ENCODE data around the gene WDR81. TPM values are rescaled to one million over a fixed set of nuclear protein-coding genes. Genes with fewer than 3 reads are reported as not detected.

Gene WDR81
- polyA plus RNA-seq, 2 of the 4 experiments (the other 2 are of a cell fraction): 4.9 to 26.8 TPM

Other genes with a start within 250 kb of the WDR81 start
- 101 and 108 TPM in 2 replicates for gene MYO1C, start 232.0 kb upstream of the WDR81 start, polyA plus RNA-seq (2011; rRNA removed)
- 120 to 127 TPM (median 123 TPM) in 3 replicates for gene MYO1C, start 232.0 kb upstream of the WDR81 start, polyA plus RNA-seq (2017; fragmentation: RNase III; extraction: RNeasy Plus Mini Kit Qiagen cat#74134 plus additional on column Dnase treatment)
- 30.8 and 41.8 TPM in 2 replicates for gene INPP5K, start 208.1 kb upstream of the WDR81 start, polyA plus RNA-seq (2011; rRNA removed)
- gene INPP5K, start 208.1 kb upstream of the WDR81 start, polyA plus RNA-seq (2017; fragmentation: RNase III; extraction: RNeasy Plus Mini Kit Qiagen cat#74134 plus additional on column Dnase treatment): 23.6 to 24.5 TPM (median 24.3 TPM) in 3 replicates
- gene PITPNA, start 161.9 kb upstream of the WDR81 start, polyA plus RNA-seq (2011; rRNA removed): 69.5 and 80.5 TPM in 2 replicates
- gene PITPNA, start 161.9 kb upstream of the WDR81 start, polyA plus RNA-seq (2017; fragmentation: RNase III; extraction: RNeasy Plus Mini Kit Qiagen cat#74134 plus additional on column Dnase treatment): 47.0 to 50.7 TPM (median 48.5 TPM) in 3 replicates
- gene SLC43A2, start 95.9 kb upstream of the WDR81 start, polyA plus RNA-seq (2011; rRNA removed): 6.0 and 7.0 TPM in 2 replicates
- 3.5 to 6.0 TPM (median 5.3 TPM) in 3 replicates for gene SLC43A2, start 95.9 kb upstream of the WDR81 start, polyA plus RNA-seq (2017; fragmentation: RNase III; extraction: RNeasy Plus Mini Kit Qiagen cat#74134 plus additional on column Dnase treatment)
- 0.09 TPM in 2 replicates for gene SCARF1, start 79.0 kb upstream of the WDR81 start, polyA plus RNA-seq (2011; rRNA removed)
- gene SCARF1, start 79.0 kb upstream of the WDR81 start, polyA plus RNA-seq (2017; fragmentation: RNase III; extraction: RNeasy Plus Mini Kit Qiagen cat#74134 plus additional on column Dnase treatment): 0.21 to 0.30 TPM (median 0.30 TPM) in 3 replicates
- 6.4 and 8.2 TPM in 2 replicates for gene RILP, start 74.8 kb upstream of the WDR81 start, polyA plus RNA-seq (2011; rRNA removed)
- 6.5 to 6.8 TPM (median 6.6 TPM) in 3 replicates for gene RILP, start 74.8 kb upstream of the WDR81 start, polyA plus RNA-seq (2017; fragmentation: RNase III; extraction: RNeasy Plus Mini Kit Qiagen cat#74134 plus additional on column Dnase treatment)
- gene PRPF8, start 39.8 kb upstream of the WDR81 start, polyA plus RNA-seq (2011; rRNA removed): 263 and 374 TPM in 2 replicates
- 228 to 250 TPM (median 234 TPM) in 3 replicates for gene PRPF8, start 39.8 kb upstream of the WDR81 start, polyA plus RNA-seq (2017; fragmentation: RNase III; extraction: RNeasy Plus Mini Kit Qiagen cat#74134 plus additional on column Dnase treatment)
- gene TLCD2, start 14.3 kb upstream of the WDR81 start, polyA plus RNA-seq (2011; rRNA removed): 3.4 and 4.5 TPM in 2 replicates
- gene TLCD2, start 14.3 kb upstream of the WDR81 start, polyA plus RNA-seq (2017; fragmentation: RNase III; extraction: RNeasy Plus Mini Kit Qiagen cat#74134 plus additional on column Dnase treatment): 3.1 to 3.8 TPM (median 3.5 TPM) in 3 replicates
- 2.1 and 2.7 TPM in 2 replicates for gene SERPINF2, start 18.2 kb downstream of the WDR81 start, polyA plus RNA-seq (2011; rRNA removed)
- gene SERPINF2, start 18.2 kb downstream of the WDR81 start, polyA plus RNA-seq (2017; fragmentation: RNase III; extraction: RNeasy Plus Mini Kit Qiagen cat#74134 plus additional on column Dnase treatment): 2.4 to 2.9 TPM (median 2.7 TPM) in 3 replicates
- gene SERPINF1, start 37.4 kb downstream of the WDR81 start, polyA plus RNA-seq (2011; rRNA removed): 11.5 and 13.7 TPM in 2 replicates
- gene SERPINF1, start 37.4 kb downstream of the WDR81 start, polyA plus RNA-seq (2017; fragmentation: RNase III; extraction: RNeasy Plus Mini Kit Qiagen cat#74134 plus additional on column Dnase treatment): 2.3 to 3.4 TPM (median 3.0 TPM) in 3 replicates
- gene SMYD4, start 105.2 kb downstream of the WDR81 start, polyA plus RNA-seq (2011; rRNA removed): 12.1 and 12.4 TPM in 2 replicates
- gene SMYD4, start 105.2 kb downstream of the WDR81 start, polyA plus RNA-seq (2017; fragmentation: RNase III; extraction: RNeasy Plus Mini Kit Qiagen cat#74134 plus additional on column Dnase treatment): 9.8 to 11.1 TPM (median 10.4 TPM) in 3 replicates
- gene RPA1, start 105.3 kb downstream of the WDR81 start, polyA plus RNA-seq (2011; rRNA removed): 136 and 145 TPM in 2 replicates
- gene RPA1, start 105.3 kb downstream of the WDR81 start, polyA plus RNA-seq (2017; fragmentation: RNase III; extraction: RNeasy Plus Mini Kit Qiagen cat#74134 plus additional on column Dnase treatment): 72.2 to 77.1 TPM (median 73.4 TPM) in 3 replicates

All from A549 (cell line).